Measurements from ENCODE around the gene RIMS3.
"Not testable (repeated sequence)": the region's sequence is repeated elsewhere in the genome, so short reads cannot be mapped to it uniquely, and the experiment has no call there.

DNA sequence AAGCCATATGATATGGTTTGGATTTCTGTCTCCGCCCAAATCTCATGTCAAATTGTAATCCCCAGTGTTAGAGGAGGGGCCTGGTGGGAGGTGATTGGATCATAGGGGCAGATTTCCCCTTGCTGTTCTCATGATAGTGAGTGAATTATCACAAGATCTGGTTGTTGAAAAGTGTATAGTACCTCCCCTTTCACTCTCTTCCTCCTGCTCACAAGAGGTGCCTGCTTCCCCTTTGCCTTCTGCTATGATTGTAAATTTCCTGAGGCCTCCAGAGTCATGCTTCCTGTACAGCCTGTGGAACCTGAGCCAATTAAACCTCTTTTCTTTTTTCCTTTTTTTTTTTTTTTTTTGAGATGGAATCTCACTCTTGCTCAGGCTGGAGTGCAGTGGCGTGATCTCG, 90.7 kb downstream of the RIMS3 start:
- TF ChIP-seq CTCF (IDR thresholded peaks at IDR 0.05; ENCODE audit: poor library complexity, severe bottlenecking); EP300 (conservative IDR thresholded peaks at IDR 0.05; ENCODE audit: poor library complexity, severe bottlenecking); SMC3 (conservative IDR thresholded peaks at IDR 0.05; ENCODE audit: poor library complexity); RAD21 (conservative IDR thresholded peaks at IDR 0.05): not testable (repeated sequence)
- TF ChIP-seq, protein P1, sequence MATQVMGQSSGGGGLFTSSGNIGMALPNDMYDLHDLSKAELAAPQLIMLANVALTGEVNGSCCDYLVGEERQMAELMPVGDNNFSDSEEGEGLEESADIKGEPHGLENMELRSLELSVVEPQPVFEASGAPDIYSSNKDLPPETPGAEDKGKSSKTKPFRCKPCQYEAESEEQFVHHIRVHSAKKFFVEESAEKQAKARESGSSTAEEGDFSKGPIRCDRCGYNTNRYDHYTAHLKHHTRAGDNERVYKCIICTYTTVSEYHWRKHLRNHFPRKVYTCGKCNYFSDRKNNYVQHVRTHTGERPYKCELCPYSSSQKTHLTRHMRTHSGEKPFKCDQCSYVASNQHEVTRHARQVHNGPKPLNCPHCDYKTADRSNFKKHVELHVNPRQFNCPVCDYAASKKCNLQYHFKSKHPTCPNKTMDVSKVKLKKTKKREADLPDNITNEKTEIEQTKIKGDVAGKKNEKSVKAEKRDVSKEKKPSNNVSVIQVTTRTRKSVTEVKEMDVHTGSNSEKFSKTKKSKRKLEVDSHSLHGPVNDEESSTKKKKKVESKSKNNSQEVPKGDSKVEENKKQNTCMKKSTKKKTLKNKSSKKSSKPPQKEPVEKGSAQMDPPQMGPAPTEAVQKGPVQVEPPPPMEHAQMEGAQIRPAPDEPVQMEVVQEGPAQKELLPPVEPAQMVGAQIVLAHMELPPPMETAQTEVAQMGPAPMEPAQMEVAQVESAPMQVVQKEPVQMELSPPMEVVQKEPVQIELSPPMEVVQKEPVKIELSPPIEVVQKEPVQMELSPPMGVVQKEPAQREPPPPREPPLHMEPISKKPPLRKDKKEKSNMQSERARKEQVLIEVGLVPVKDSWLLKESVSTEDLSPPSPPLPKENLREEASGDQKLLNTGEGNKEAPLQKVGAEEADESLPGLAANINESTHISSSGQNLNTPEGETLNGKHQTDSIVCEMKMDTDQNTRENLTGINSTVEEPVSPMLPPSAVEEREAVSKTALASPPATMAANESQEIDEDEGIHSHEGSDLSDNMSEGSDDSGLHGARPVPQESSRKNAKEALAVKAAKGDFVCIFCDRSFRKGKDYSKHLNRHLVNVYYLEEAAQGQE (IDR thresholded peaks at IDR 0.05; ENCODE audit: borderline replicate concordance) = not testable (repeated sequence)

All from neural cell (in vitro differentiated cells).